ENCODE data around the gene ENDOD1.

ENDOD1 gene

GRCh38 chr11:95175818-95176380 lies 86.3 kb downstream of the ENDOD1 start:
- no peak for DNase-seq (ENCODE audit: low read depth)
